Smooth muscle cell (in vitro differentiated cells): ENCODE measurements around the gene POU2F1. TPM values are rescaled to one million over a fixed set of nuclear protein-coding genes. Genes with fewer than 3 reads are reported as not detected.

ENCODE experiments used
- DNase-seq: peaks from one replicate; lab custom pipeline; 2025; ENCODE audit not compliant: unreplicated experiment; lab: John Stamatoyannopoulos, UW
- H2AFZ ChIP-seq: fragments of 200-600 bp; sonication (generic); 2 replicates; pipeline ENCODE4 v1.6.0; 2016; ENCODE audit warnings: antibody characterized with exemption, low read depth, mild to moderate bottlenecking
- H3F3A ChIP-seq: fragments of 200-600 bp; sonication (generic); 2 replicates; pipeline ENCODE4 v1.6.0; 2017; ENCODE audit warnings: antibody characterized with exemption, low read depth
- H3K27ac ChIP-seq: fragments of 200-600 bp; sonication (generic); 2 replicates; pipeline ENCODE4 v1.5.1; 2016; ENCODE audit warnings: low read depth, mild to moderate bottlenecking
- H3K27me3 ChIP-seq: fragments of 200-600 bp; sonication (generic); 2 replicates; pipeline ENCODE4 v1.6.1; 2016; ENCODE audit warnings: low read depth, mild to moderate bottlenecking
- H3K36me3 ChIP-seq: fragments of 200-600 bp; sonication (generic); 2 replicates; pipeline ENCODE4 v1.5.1; 2016; ENCODE audit warnings: low read depth
- H3K4me1 ChIP-seq: fragments of 200-600 bp; sonication (generic); 2 replicates; pipeline ENCODE4 v1.5.1; 2016; ENCODE audit warnings: low read depth
- H3K4me2 ChIP-seq: fragments of 200-600 bp; sonication (generic); 2 replicates; pipeline ENCODE4 v1.6.0; 2016; ENCODE audit warnings: mild to moderate bottlenecking
- H3K4me3 ChIP-seq: fragments of 200-600 bp; sonication (generic); 2 replicates; pipeline ENCODE4 v1.5.1; 2016; ENCODE audit warnings: mild to moderate bottlenecking
- H3K79me2 ChIP-seq: fragments of 200-600 bp; sonication (generic); 2 replicates; pipeline ENCODE4 v1.6.0; 2016; ENCODE audit warnings: low read depth, mild to moderate bottlenecking
- H3K9ac ChIP-seq: fragments of 200-600 bp; sonication (generic); 2 replicates; pipeline ENCODE4 v1.6.0; 2016; ENCODE audit warnings: low read depth
- H3K9me3 ChIP-seq: fragments of 200-600 bp; sonication (generic); replicated peaks from 2 replicates; pipeline ENCODE4 v1.5.1; 2016; ENCODE audit warnings: low read depth
- H4K20me1 ChIP-seq: fragments of 200-600 bp; sonication (generic); 2 replicates; pipeline ENCODE4 v1.6.0; 2016; ENCODE audit warnings: low read depth
- WGBS: methylation state at CpG from one replicate; pipeline ENCODE4 v1.1.7; 2016; ENCODE audit warnings: low lambda C conversion rate; 5-methylcytosine and 5-hydroxymethylcytosine counted together
- polyA plus RNA-seq: library from polyadenylated mRNA; unstranded; fragments of >200 nt; fragmentation: Nextera tagmentation; extraction: Ambion mirVana; gene quantifications from 2 replicates; pipeline ENCODE4 v1.2.1, GENCODE V29; 2016
- total RNA-seq: library from RNA; depleted of rRNA; stranded (reverse); fragments of >200 nt; gene quantifications from 2 replicates; pipeline ENCODE4 v1.2.3, GENCODE V29; 2014
- TF ChIP-seq, protein P1 (sequence below): fragments of 200-600 bp; sonication (generic); IDR thresholded peaks from 2 replicates; pipeline ENCODE4 v1.5.1; 2017; ENCODE audit warnings: borderline replicate concordance, mild to moderate bottlenecking, antibody characterized with exemption; ENCODE audit not compliant: insufficient read depth, poor library complexity, severe bottlenecking

POU2F1 gene
- total and polyA plus RNA-seq, 2 experiments from 2014 or later, result 5.3 to 15.6 TPM

GRCh38 chr1:167427848-167428247 is 207.2 kb downstream of the POU2F1 start:
- Histone ChIP-seq H3K9ac (no peak overlapping the region), H3K4me3 (no peak overlapping the region), H3F3A (no peaks in the 10 kb centered on the region), H3K36me3 (no peaks in the 10 kb centered on the region), H3K4me2 (no peak overlapping the region), H4K20me1 (no peaks in the 10 kb centered on the region), H3K79me2 (no peaks in the 10 kb centered on the region), H2AFZ (no peak overlapping the region), H3K27me3 (no peaks in the 10 kb centered on the region), H3K9me3 (no peaks in the 10 kb centered on the region), H3K27ac (no peak overlapping the region), H3K4me1 (no peaks in the 10 kb centered on the region)
- DNase-seq, result no peak
- TF ChIP-seq, protein P1, sequence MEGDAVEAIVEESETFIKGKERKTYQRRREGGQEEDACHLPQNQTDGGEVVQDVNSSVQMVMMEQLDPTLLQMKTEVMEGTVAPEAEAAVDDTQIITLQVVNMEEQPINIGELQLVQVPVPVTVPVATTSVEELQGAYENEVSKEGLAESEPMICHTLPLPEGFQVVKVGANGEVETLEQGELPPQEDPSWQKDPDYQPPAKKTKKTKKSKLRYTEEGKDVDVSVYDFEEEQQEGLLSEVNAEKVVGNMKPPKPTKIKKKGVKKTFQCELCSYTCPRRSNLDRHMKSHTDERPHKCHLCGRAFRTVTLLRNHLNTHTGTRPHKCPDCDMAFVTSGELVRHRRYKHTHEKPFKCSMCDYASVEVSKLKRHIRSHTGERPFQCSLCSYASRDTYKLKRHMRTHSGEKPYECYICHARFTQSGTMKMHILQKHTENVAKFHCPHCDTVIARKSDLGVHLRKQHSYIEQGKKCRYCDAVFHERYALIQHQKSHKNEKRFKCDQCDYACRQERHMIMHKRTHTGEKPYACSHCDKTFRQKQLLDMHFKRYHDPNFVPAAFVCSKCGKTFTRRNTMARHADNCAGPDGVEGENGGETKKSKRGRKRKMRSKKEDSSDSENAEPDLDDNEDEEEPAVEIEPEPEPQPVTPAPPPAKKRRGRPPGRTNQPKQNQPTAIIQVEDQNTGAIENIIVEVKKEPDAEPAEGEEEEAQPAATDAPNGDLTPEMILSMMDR, result no peak
- 97% methylated on average over 5 of the region's 5 CpGs for WGBS

- no peaks in the 10 kb centered on the region for H3K36me3 ChIP-seq
- H3K79me2 ChIP-seq, result no peaks in the 10 kb centered on the region
- no peak overlapping the region for H3K4me2 ChIP-seq
- H3K4me3 ChIP-seq, result no peak overlapping the region
- 98% methylated on average over 2 of the region's 2 CpGs for WGBS
- no peaks in the 10 kb centered on the region for H3K9me3 ChIP-seq
- H2AFZ ChIP-seq, result no peak overlapping the region
- H3K4me1 ChIP-seq, result no peaks in the 10 kb centered on the region
- no peak overlapping the region for H3K27ac ChIP-seq
- H3K27me3 ChIP-seq, result no peaks in the 10 kb centered on the region
- TF ChIP-seq, protein P1, result no peak
- H4K20me1 ChIP-seq, result no peaks in the 10 kb centered on the region
- no peak overlapping the region for H3K9ac ChIP-seq
- no peak for DNase-seq
- no peaks in the 10 kb centered on the region for H3F3A ChIP-seq
Observed at GRCh38 chr1:167428395-167428794, 207.7 kb downstream of the POU2F1 start.

DNA sequence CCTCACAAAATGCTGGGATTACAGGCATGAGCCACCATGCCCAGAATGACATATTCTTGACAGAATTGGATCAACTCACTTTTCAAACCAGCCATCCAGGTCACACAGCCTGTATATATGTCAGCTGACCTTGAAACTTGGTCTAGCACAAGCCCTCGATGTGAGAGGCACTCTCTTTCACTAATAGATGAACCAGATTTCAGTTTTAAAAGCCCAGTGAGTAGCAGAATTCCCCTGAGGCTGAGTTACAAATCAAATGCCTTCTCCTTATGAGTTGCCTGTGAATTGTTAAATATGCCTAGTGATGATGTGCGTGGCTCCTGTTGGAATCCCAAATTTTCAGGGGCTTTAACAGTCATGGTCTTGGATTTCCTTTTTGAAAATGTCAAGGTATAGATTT is 208.9 kb downstream of the POU2F1 start:
- WGBS, result 83% methylated on average over 2 of the region's 2 CpGs
- Histone ChIP-seq H4K20me1 (no peaks in the 10 kb centered on the region), H3F3A (no peaks in the 10 kb centered on the region), H3K9ac (no peak overlapping the region), H3K27me3 (no peaks in the 10 kb centered on the region), H3K4me1 (no peaks in the 10 kb centered on the region), H3K4me2 (no peak overlapping the region), H3K27ac (no peak overlapping the region), H2AFZ (no peak overlapping the region), H3K79me2 (no peaks in the 10 kb centered on the region), H3K4me3 (no peak overlapping the region), H3K9me3 (no peaks in the 10 kb centered on the region), H3K36me3 (no peaks in the 10 kb centered on the region)
- DNase-seq, result no peak
- TF ChIP-seq, protein P1, result no peak

- no peak overlapping the region for H2AFZ ChIP-seq
Observed at GRCh38 chr1:167430134-167430848, 209.6 kb downstream of the POU2F1 start.

More at GRCh38 chr1:167430134-167430848, 209.6 kb downstream of the POU2F1 start:
- no peak overlapping the region for H3K9ac ChIP-seq
- H3K4me2 ChIP-seq, result no peak overlapping the region
- no peaks in the 10 kb centered on the region for H3K4me1 ChIP-seq
- no peaks in the 10 kb centered on the region for H4K20me1 ChIP-seq
- no peak overlapping the region for H3K4me3 ChIP-seq
- H3K79me2 ChIP-seq, result no peaks in the 10 kb centered on the region
- no peak for DNase-seq
- no peaks in the 10 kb centered on the region for H3F3A ChIP-seq
- H3K9me3 ChIP-seq, result no peaks in the 10 kb centered on the region
- H3K36me3 ChIP-seq, result no peaks in the 10 kb centered on the region
- H3K27me3 ChIP-seq, result no peaks in the 10 kb centered on the region
- TF ChIP-seq, protein P1, result no peak
- no peak overlapping the region for H3K27ac ChIP-seq
- WGBS, result 70% methylated on average over 17 of the region's 17 CpGs
